PC-3 (cell line): ENCODE measurements around the gene COQ8A. TPM values are rescaled to one million over a fixed set of nuclear protein-coding genes. Genes with fewer than 3 reads are reported as not detected.
A peak's percentile ranks its signal among the peaks of the same experiment; 100 is the strongest.

Source experiments
- ATAC-seq: fragments of 200-7000 bp; cut with Tn5 transposase; 2 replicates; pipeline ENCODE4 v1.9.1; 2020; ENCODE audit warnings: mild to moderate bottlenecking, moderate library complexity
- BruUV-seq: library from RNA; stranded (reverse); fragments of 400-500 nt; replicated peaks from 2 replicates; lab custom pipeline; 2021; lab: Mats Ljungman, UMichigan
- CTCF ChIA-PET: fragments of 300-600 bp; sonication (Branson Sonifier 250); formaldehyde crosslinking; loops from one replicate; lab custom pipeline; 2022; ENCODE audit warnings: antibody characterized with exemption; lab: Charles Lee
- POLR2A ChIA-PET: fragments of 300-600 bp; sonication (Branson Sonifier 250); formaldehyde crosslinking; loops from one replicate; lab custom pipeline; 2022; ENCODE audit warnings: antibody characterized with exemption; ENCODE audit not compliant: unreplicated experiment; lab: Charles Lee
- DNase-seq: peaks from one replicate; pipeline ENCODE4 v3.0.0-alpha.2; 2015
- H2AFZ ChIP-seq: fragments of 300-600 bp; sonication (generic); 2 replicates; pipeline ENCODE4 v1.6.0; 2016; ENCODE audit warnings: antibody characterized with exemption, low read length
- H3F3A ChIP-seq: fragments of 300-600 bp; sonication (generic); one replicate; pipeline ENCODE4 v1.6.0; 2017; ENCODE audit warnings: antibody characterized with exemption, low read length, control low read depth, mild to moderate bottlenecking; ENCODE audit not compliant: unreplicated experiment
- H3K27ac ChIP-seq: fragments of 300-600 bp; sonication (generic); 2 replicates; pipeline ENCODE4 v1.5.1; 2016; ENCODE audit warnings: mild to moderate bottlenecking, low read length
- H3K27me3 ChIP-seq: fragments of 300-600 bp; sonication (generic); 2 replicates; pipeline ENCODE4 v1.6.1; 2016; ENCODE audit warnings: low read length, mixed read lengths
- H3K36me3 ChIP-seq: fragments of 300-600 bp; sonication (generic); 2 replicates; pipeline ENCODE4 v1.6.1; 2016; ENCODE audit warnings: low read depth, mixed run types, low read length, mixed read lengths
- H3K4me1 ChIP-seq: fragments of 300-600 bp; sonication (generic); 2 replicates; pipeline ENCODE4 v1.5.1; 2016; ENCODE audit warnings: low read length; ENCODE audit not compliant: insufficient read depth
- H3K4me2 ChIP-seq: fragments of 300-600 bp; sonication (generic); 2 replicates; pipeline ENCODE4 v1.6.0; 2016; ENCODE audit warnings: low read length
- H3K4me3 ChIP-seq: fragments of 300-600 bp; sonication (generic); 2 replicates; pipeline ENCODE4 v1.5.1; 2016; ENCODE audit warnings: mild to moderate bottlenecking, low read length, mixed read lengths
- H3K79me2 ChIP-seq: fragments of 300-600 bp; sonication (generic); 2 replicates; pipeline ENCODE4 v1.6.1; 2017; ENCODE audit warnings: low read length, mixed read lengths
- H3K9ac ChIP-seq: fragments of 300-600 bp; sonication (generic); 2 replicates; pipeline ENCODE4 v1.6.0; 2016; ENCODE audit warnings: mild to moderate bottlenecking, low read length
- H3K9me2 ChIP-seq: fragments of 300-600 bp; sonication (generic); replicated peaks from 2 replicates; pipeline ENCODE4 v1.6.1; 2016; ENCODE audit warnings: mixed run types, low read length, mixed read lengths
- H3K9me3 ChIP-seq: fragments of 300-600 bp; sonication (generic); 2 replicates; pipeline ENCODE4 v1.6.1; 2016; ENCODE audit warnings: low read length, mixed read lengths
- H4K20me1 ChIP-seq: fragments of 300-600 bp; sonication (generic); 2 replicates; pipeline ENCODE4 v1.6.1; 2016; ENCODE audit warnings: low read length, mixed read lengths
- EZH2 ChIP-seq: fragments of 300-600 bp; sonication (generic); IDR thresholded peaks from one replicate; pipeline ENCODE4 v1.6.1; 2017; ENCODE audit warnings: antibody characterized with exemption, mild to moderate bottlenecking, low read length; ENCODE audit not compliant: unreplicated experiment
- EZH2phosphoT487 ChIP-seq: fragments of 300-600 bp; sonication (generic); IDR thresholded peaks from 2 replicates; pipeline ENCODE4 v1.6.1; 2018; ENCODE audit warnings: mild to moderate bottlenecking, antibody characterized with exemption, low read length, borderline replicate concordance
- intact Hi-C: fragments of 100-400 bp; cut with micrococcal nuclease; formaldehyde crosslinking; loops from 2 replicates; pipeline ENCODE4 v1.9.0; 2023
- total RNA-seq: library from RNA; depleted of rRNA; stranded (reverse); fragments of >200 nt; gene quantifications from 2 replicates; pipeline ENCODE4 v1.2.3, GENCODE V29; 2014
- TF ChIP-seq, protein P1 (sequence below): fragments of 300-600 bp; sonication (generic); conservative IDR thresholded peaks from 2 replicates; pipeline ENCODE4 v1.5.1; 2017; ENCODE audit warnings: antibody characterized with exemption, low read depth, mild to moderate bottlenecking, low read length

COQ8A gene
- total RNA-seq, 1 experiment from 2014 or later: 67.0 TPM

- no peaks in the 10 kb centered on the region for H4K20me1 ChIP-seq
Measured at GRCh38 chr1:227009937-227010336, 69.8 kb downstream of the COQ8A start.

GRCh38 chr1:227010645-227011044, 70.6 kb downstream of the COQ8A start:
- H3K4me2 ChIP-seq: no peak overlapping the region
- TF ChIP-seq EZH2: no peak
- TF ChIP-seq, protein P1, sequence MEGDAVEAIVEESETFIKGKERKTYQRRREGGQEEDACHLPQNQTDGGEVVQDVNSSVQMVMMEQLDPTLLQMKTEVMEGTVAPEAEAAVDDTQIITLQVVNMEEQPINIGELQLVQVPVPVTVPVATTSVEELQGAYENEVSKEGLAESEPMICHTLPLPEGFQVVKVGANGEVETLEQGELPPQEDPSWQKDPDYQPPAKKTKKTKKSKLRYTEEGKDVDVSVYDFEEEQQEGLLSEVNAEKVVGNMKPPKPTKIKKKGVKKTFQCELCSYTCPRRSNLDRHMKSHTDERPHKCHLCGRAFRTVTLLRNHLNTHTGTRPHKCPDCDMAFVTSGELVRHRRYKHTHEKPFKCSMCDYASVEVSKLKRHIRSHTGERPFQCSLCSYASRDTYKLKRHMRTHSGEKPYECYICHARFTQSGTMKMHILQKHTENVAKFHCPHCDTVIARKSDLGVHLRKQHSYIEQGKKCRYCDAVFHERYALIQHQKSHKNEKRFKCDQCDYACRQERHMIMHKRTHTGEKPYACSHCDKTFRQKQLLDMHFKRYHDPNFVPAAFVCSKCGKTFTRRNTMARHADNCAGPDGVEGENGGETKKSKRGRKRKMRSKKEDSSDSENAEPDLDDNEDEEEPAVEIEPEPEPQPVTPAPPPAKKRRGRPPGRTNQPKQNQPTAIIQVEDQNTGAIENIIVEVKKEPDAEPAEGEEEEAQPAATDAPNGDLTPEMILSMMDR: no peak
- TF ChIP-seq EZH2phosphoT487: no peak
- no peaks in the 10 kb centered on the region for H3F3A ChIP-seq
- no peak overlapping the region for H3K4me3 ChIP-seq
- ATAC-seq: no peak
- no peaks in the 10 kb centered on the region for H3K79me2 ChIP-seq
- ChIA-PET POLR2A (no interaction called here), CTCF (interaction anchor here (0.6 kb wide), 1 partner anchor 314 kb away, joined by 4 read pairs; no protein-coding TSS in a partner anchor)
- H3K27ac ChIP-seq: no peak overlapping the region
- no peak overlapping the region for H2AFZ ChIP-seq
- no TSS peak for BruUV-seq
- no peaks in the 10 kb centered on the region for H3K9me3 ChIP-seq
- no peaks in the 10 kb centered on the region for H3K36me3 ChIP-seq
- no peaks in the 10 kb centered on the region for H3K9me2 ChIP-seq
- intact Hi-C loops: no loop called here
- no peak overlapping the region for H3K9ac ChIP-seq
- H3K27me3 ChIP-seq: no peaks in the 10 kb centered on the region
- no peaks in the 10 kb centered on the region for H3K4me1 ChIP-seq
- DNase-seq: no peak
- no peaks in the 10 kb centered on the region for H4K20me1 ChIP-seq

More at GRCh38 chr1:227009937-227010336, 69.8 kb downstream of the COQ8A start:
- TF ChIP-seq, protein P1: no peak
- TF ChIP-seq EZH2phosphoT487 (no peak), EZH2 (no peak)
- Histone ChIP-seq H3K36me3 (no peaks in the 10 kb centered on the region), H2AFZ (no peak overlapping the region), H3K9me3 (no peaks in the 10 kb centered on the region), H3K4me1 (no peaks in the 10 kb centered on the region), H3K4me2 (no peak overlapping the region), H3F3A (no peaks in the 10 kb centered on the region), H3K27me3 (no peaks in the 10 kb centered on the region), H3K9me2 (no peaks in the 10 kb centered on the region), H3K4me3 (no peak overlapping the region), H3K9ac (no peak overlapping the region), H3K79me2 (no peaks in the 10 kb centered on the region), H3K27ac (no peak overlapping the region)
- DNase-seq: no peak
- ATAC-seq: no peak
- intact Hi-C loops: no loop called here
- CTCF ChIA-PET: interaction anchor here (0.6 kb wide), 1 partner anchor 314 kb away, joined by 4 read pairs; no protein-coding TSS in a partner anchor
- BruUV-seq: no TSS peak
- POLR2A ChIA-PET: no interaction called here

DNA sequence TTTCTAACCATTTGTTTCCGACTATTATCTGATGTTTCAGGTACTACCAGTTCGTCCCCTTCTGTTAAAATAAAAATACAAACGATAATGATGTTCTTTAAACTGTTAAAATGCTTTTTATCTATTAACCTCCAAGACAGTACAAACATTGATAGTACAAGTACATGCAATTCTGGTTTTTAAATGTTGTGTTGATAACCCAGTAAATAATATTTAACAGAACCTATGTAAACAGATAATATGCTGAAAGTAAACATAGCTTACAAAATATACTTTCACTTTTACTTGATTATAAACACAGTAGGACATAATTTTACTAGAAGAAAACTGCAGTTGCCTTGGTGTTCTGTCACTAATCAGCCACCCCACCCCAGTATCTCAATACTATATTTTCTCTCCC, 76.9 kb downstream of the COQ8A start:
- no peaks in the 10 kb centered on the region for H3K79me2 ChIP-seq
- TF ChIP-seq, protein P1: no peak
- ATAC-seq: no peak
- H3K4me3 ChIP-seq: no peak overlapping the region
- CTCF ChIA-PET: no interaction called here
- no peak for DNase-seq
- BruUV-seq: no TSS peak
- H3K9me3 ChIP-seq: peaks cover 6% of the 10 kb centered on the region; the same call in 1 of the 2 replicates
- no peak overlapping the region for H2AFZ ChIP-seq
- H3K9me2 ChIP-seq: no peaks in the 10 kb centered on the region
- no peak overlapping the region for H3K9ac ChIP-seq
- POLR2A ChIA-PET: no interaction called here
- no peak overlapping the region for H3K27ac ChIP-seq
- H3F3A ChIP-seq: no peaks in the 10 kb centered on the region
- H3K27me3 ChIP-seq: no peaks in the 10 kb centered on the region
- intact Hi-C loops: no loop called here
- no peaks in the 10 kb centered on the region for H4K20me1 ChIP-seq
- no peaks in the 10 kb centered on the region for H3K4me1 ChIP-seq
- H3K36me3 ChIP-seq: peaks cover 32% of the 10 kb centered on the region
- H3K4me2 ChIP-seq: peak overlapping the region; percentile 15; the same call in 1 of the 2 replicates
